Activated T-cell treated with anti-CD3 and anti-CD28 coated beads, Interleukin-2, amount 50 U/mL, for 72 hours (primary cell): ENCODE results near the gene PYGO2. TPM values are rescaled to one million over a fixed set of nuclear protein-coding genes. Genes with fewer than 3 reads are reported as not detected.

Experiments used
- ATAC-seq, 2 donors: fragments of 150-1000 bp; cut with Tn5 transposase; replicated peaks in 1 of 2; 2 replicates each; pipeline ENCODE4 v1.10.0; 2021; ENCODE audit warnings: moderate library complexity in 2 of 2, mild to moderate bottlenecking in 1 of 2
- DNase-seq, 2 donors: peaks; one replicate each; pipeline ENCODE4 v3.0.0; 2021 to 2022; ENCODE audit warnings: mixed read lengths in 1 of 2
- H3K27ac Mint-ChIP-seq: one replicate; pipeline ENCODE4 v1.8.0; 2022; ENCODE audit warnings: mild to moderate bottlenecking, moderate library complexity, mixed read lengths
- H3K27me3 Mint-ChIP-seq: one replicate; pipeline ENCODE4 v1.8.0; 2022; ENCODE audit warnings: low read depth, mixed read lengths
- H3K36me3 Mint-ChIP-seq, 2 donors: one replicate each; pipeline ENCODE4 v1.8.0; 2022; ENCODE audit warnings: mixed read lengths in 2 of 2, mild to moderate bottlenecking in 1 of 2; ENCODE audit not compliant: insufficient read depth in 2 of 2
- H3K4me1 Mint-ChIP-seq: one replicate; pipeline ENCODE4 v1.8.0; 2022; ENCODE audit warnings: low read depth, mixed read lengths
- H3K4me3 Mint-ChIP-seq, 2 donors: one replicate each; pipeline ENCODE4 v1.8.0; 2022; ENCODE audit warnings: mild to moderate bottlenecking in 2 of 2, mixed read lengths in 2 of 2, moderate library complexity in 2 of 2
- H3K9me3 Mint-ChIP-seq, 2 donors: one replicate each; pipeline ENCODE4 v1.8.0; 2022; ENCODE audit warnings: mixed read lengths in 2 of 2
- total RNA-seq, 2 donors: library from RNA; stranded (reverse); gene quantifications; one replicate each; pipeline ENCODE4 v1.2.3, GENCODE V29; 2022

The PYGO2 gene
- total RNA-seq = 10 to 100 TPM; 43.6 to 45.3 TPM

DNA sequence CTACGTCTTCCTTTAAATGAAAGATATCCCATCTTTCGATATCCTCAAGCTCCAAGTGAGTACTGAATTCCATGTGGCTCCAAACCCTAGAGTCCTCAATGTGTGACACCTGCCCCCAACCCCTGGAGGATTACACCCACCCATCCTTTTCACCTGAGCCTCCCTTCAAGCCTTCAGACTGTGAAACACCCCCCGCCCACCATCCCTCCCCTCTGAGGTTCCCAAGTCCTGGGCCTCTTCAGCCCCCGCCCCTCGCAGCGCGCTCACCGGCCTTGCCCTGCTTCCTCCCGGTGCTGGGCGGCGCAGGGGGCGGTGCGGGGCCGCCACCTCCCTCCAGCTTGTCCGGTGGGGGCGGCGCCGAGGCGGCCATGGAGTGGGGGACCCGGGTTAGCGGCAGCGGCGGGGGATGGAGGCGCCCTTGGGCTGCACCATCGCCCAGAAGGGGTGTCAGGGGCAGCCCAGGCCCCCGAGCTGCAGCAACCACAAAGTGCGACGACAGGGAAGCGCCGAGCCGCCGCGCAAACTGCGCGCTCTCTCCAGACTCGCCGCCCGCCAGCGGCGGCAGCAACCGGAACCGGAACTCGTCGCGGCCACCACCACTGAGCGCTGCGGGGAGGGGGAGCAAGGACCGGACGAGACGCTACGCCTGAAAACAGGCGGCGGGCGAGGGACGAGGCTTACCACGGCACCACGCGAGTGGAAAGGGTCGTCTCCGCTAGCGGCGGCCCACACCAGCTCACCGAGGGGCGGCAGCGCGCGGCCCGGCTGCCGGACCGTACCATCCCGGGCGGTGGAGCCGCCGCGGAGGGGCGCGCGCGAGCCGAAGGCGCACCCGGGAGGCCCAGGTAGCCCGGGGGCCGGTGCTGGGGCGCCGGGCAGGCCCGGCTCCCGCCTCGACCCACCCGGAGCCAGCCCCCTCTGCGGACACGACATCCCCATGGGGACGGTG lies at the start of gene PYGO2:
PYGO2 (minus strand) TSS at position 576 of the 949 bp plus-strand sequence; CDS start at position 370, 206 bp downstream.
- peak; percentile 89 to 92 for DNase-seq
- peak within 1 kb of the TSS; percentile 92 for H3K27ac Mint-ChIP-seq
- H3K9me3 Mint-ChIP-seq = no peaks in the 10 kb centered on the region
- peak within 1 kb of the TSS; percentile 92 to 94 for H3K4me3 Mint-ChIP-seq
- peaks cover 2 to 9% of the 10 kb centered on the region in 2 donors for H3K36me3 Mint-ChIP-seq
- peaks cover 52% of the 10 kb centered on the region for H3K4me1 Mint-ChIP-seq
- H3K27me3 Mint-ChIP-seq = no peaks in the 10 kb centered on the region
- ATAC-seq = peak; percentile 91

DNA sequence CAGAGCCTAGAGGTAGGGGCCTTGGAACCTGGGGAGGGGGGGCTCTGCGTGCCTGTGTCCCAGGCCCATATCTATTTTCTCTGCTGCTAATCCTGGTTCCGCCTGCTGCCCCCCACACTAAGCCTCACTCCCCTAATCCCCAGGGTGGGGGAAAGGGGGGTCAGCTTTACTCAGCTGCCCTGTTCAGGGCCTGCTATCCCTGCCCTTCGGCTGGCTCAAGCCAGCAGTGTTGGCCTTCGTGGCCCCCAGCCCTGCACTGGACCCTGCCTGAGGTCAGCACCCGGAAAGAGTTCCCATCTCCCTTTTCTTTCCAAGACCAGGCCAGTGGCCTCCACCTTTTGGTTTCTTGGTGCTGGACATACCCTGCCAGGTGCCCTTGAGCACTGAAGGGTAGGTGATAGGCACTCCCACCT lies 49.4 kb upstream of the PYGO2 start:
- no peaks in the 10 kb centered on the region for H3K27me3 Mint-ChIP-seq
- H3K9me3 Mint-ChIP-seq = no peaks in the 10 kb centered on the region
- peak overlapping the region; percentile 83 for H3K27ac Mint-ChIP-seq
- DNase-seq = no peak
- H3K36me3 Mint-ChIP-seq = peaks cover 8 to 14% of the 10 kb centered on the region in 2 donors
- H3K4me3 Mint-ChIP-seq = peak overlapping the region; percentile 80 to 99
- H3K4me1 Mint-ChIP-seq = peaks cover 80% of the 10 kb centered on the region
- no peak for ATAC-seq

- Mint-ChIP-seq H3K4me3 (peak overlapping the region; percentile 78 to 99), H3K27ac (peak overlapping the region; percentile 78), H3K4me1 (peaks cover 80% of the 10 kb centered on the region), H3K9me3 (no peaks in the 10 kb centered on the region), H3K36me3 (peaks cover 8 to 11% of the 10 kb centered on the region in 2 donors), H3K27me3 (no peaks in the 10 kb centered on the region)
- ATAC-seq (no peak), DNase-seq (no peak)
These were observed 48.8 kb upstream of the PYGO2 start for GRCh38 chr1:155010211-155010918.

DNA sequence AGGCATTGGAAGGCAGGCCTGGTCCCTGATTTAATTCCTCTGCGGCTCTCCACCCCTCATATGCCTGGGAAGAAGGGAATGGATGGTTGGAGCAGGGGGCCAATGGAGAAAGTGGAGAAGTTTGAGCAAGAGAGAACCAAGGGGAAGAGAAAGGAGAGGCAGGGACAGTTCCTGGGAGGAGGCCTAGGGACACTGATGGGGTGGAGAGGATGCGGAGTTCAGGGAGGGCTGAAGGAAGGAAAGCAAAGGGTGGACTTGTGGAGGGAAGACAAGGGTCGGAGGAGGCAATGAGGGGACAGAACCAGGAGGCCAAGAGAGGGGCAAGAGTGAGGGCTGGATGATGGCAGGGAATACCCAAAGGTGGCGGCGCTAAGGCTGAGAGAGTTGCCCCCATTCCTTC lies 48.2 kb upstream of the PYGO2 start:
- no peaks in the 10 kb centered on the region for H3K27me3 Mint-ChIP-seq
- H3K27ac Mint-ChIP-seq = peak overlapping the region; percentile 78
- DNase-seq (no peak), ATAC-seq (no peak)
- peak overlapping the region; percentile 78 to 99 for H3K4me3 Mint-ChIP-seq
- no peaks in the 10 kb centered on the region for H3K9me3 Mint-ChIP-seq
- H3K36me3 Mint-ChIP-seq = peaks cover 8 to 11% of the 10 kb centered on the region in 2 donors
- peaks cover 81% of the 10 kb centered on the region for H3K4me1 Mint-ChIP-seq

- ATAC-seq (no peak), DNase-seq (no peak)
- Mint-ChIP-seq H3K27ac (peak overlapping the region; percentile 78), H3K36me3 (peaks cover 10 to 14% of the 10 kb centered on the region in 2 donors), H3K9me3 (no peaks in the 10 kb centered on the region), H3K27me3 (no peaks in the 10 kb centered on the region), H3K4me1 (peaks cover 81% of the 10 kb centered on the region), H3K4me3 (peak overlapping the region; percentile 78 to 99)
These were observed 47.7 kb upstream of the PYGO2 start for GRCh38 chr1:155009221-155009711.

DNA sequence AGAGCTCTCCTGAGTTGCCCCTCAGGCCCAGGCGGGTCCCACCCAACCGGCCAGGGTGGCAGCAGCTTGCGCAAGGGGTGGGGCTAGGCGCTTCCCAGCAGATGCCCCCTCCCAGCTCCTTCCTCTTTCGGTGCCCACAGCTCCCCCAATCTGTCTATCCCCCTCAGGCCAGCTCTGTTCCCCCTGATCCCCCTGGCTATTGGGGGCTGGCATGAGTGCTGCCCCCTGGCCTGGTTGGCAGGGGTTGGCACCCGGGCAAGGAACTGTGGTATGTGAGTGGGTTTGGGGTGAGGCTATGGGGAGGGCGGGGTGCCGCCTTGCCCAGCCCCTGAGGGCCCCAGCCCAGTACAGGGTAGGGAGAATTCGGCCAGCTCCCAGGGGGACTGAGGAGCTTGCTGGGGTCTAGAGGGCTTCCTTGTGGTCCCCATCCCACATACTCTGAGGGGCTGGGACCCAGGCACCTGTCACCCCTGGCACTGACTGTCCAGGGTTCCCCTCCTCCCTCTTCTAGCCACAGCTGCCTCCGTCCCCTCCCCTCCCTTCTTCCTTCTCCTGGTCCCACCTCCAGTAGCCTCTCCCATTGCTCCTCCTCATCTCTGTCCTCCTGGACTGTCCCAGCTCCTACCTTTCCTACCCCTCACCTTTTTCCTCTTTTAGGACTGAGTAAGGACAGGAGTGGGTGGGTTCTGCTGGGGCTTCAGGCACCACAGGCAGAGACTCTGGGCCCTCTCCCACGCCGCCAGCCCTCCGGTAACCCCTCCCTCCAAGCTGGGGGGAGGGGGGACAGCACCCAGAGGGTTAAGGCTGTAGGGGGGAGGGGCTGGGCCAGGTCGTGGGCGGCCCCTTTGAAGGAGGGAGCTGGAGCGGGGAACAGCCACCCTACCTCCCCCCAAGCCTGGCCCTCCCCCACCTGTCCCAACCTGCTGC lies 46.7 kb upstream of the PYGO2 start:
- H3K4me1 Mint-ChIP-seq = peaks cover 74% of the 10 kb centered on the region
- no peaks in the 10 kb centered on the region for H3K9me3 Mint-ChIP-seq
- H3K27me3 Mint-ChIP-seq = no peaks in the 10 kb centered on the region
- ATAC-seq (peak; percentile 35 to 39), DNase-seq (peak; percentile 75 to 80)
- H3K27ac Mint-ChIP-seq = peak overlapping the region; percentile 88
- H3K4me3 Mint-ChIP-seq = peak overlapping the region; percentile 78 to 99
- peaks cover 14 to 20% of the 10 kb centered on the region in 2 donors for H3K36me3 Mint-ChIP-seq

DNA sequence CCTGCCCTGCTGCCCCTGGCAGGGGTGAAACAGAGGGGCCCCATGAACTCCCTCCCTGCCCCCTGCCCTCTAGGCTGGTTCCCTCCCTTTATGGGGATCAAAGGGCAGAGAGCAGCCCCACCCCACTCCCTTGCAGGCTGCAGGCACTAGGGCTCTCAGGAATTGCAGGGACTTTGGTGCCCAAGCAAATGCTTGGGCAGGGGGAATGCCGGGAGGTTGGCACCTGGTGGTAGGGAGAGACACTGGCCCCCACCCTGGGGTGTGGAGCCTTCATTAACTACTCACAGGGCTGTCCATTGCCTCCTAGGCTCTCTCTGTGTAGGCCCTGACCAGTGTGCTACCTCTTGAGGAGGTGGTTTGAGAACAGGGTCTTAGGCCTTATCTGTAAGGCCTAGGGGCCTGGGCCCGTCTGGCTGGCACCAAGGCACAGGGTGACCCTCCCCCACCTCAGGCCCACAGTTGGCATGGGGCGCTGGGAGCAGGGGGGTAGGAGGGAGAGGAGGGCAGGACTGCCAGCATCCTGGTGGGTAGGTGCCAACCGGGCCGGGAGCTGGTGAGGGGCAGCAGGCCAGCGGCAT lies 45.8 kb upstream of the PYGO2 start:
- DNase-seq (no peak), ATAC-seq (no peak)
- Mint-ChIP-seq H3K9me3 (no peaks in the 10 kb centered on the region), H3K4me3 (peak overlapping the region in 1 of 2 donors; percentile 99), H3K27me3 (no peaks in the 10 kb centered on the region), H3K4me1 (peaks cover 65% of the 10 kb centered on the region), H3K36me3 (peaks cover 15 to 21% of the 10 kb centered on the region in 2 donors), H3K27ac (no peak overlapping the region)

DNA sequence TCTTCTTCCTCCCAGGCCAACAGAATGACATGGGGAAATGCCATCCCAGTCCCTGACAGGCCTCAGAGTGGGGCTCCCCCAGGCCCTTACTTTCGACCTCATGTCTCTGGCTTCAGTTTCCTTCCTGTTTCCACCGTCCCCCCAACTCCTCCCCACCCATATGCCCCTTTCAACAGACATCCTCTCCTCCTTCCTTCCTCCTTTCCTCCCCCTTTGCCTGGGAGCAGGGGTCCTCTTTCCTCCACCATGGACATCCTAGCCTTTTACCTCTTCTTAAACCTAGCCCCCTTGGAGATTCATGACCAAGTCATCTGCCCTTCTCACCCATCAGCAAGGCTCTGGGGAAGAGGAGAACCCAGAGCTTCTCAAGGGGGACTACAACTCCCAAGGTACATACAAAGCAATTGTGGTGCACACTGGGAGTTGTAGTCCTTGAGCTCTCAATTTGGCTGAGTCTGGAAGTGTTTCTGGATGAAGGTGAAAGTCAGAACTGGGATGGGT lies 45.1 kb upstream of the PYGO2 start:
- DNase-seq = peak in 1 of 2 donors; percentile 43
- H3K4me1 Mint-ChIP-seq = peaks cover 59% of the 10 kb centered on the region
- ATAC-seq = peak in 1 of 2 donors; percentile 20
- H3K4me3 Mint-ChIP-seq = peak overlapping the region; percentile 98 to 99
- H3K27ac Mint-ChIP-seq = peak overlapping the region; percentile 98
- no peaks in the 10 kb centered on the region for H3K27me3 Mint-ChIP-seq
- peaks cover 15 to 21% of the 10 kb centered on the region in 2 donors for H3K36me3 Mint-ChIP-seq
- no peaks in the 10 kb centered on the region for H3K9me3 Mint-ChIP-seq

GRCh38 chr1:155005076-155006011 lies 43.8 kb upstream of the PYGO2 start:
- Mint-ChIP-seq H3K27me3 (no peaks in the 10 kb centered on the region), H3K4me1 (peaks cover 51% of the 10 kb centered on the region), H3K9me3 (no peaks in the 10 kb centered on the region), H3K27ac (peak overlapping the region; percentile 99), H3K4me3 (peak overlapping the region; percentile 98 to 99), H3K36me3 (peaks cover 15 to 21% of the 10 kb centered on the region in 2 donors)
- ATAC-seq (no peak), DNase-seq (peak; percentile 35 to 54)

- peaks cover 13 to 16% of the 10 kb centered on the region in 2 donors for H3K36me3 Mint-ChIP-seq
- ATAC-seq (peak in 1 of 2 donors; percentile 2), DNase-seq (peak; percentile 61 to 65)
- peak overlapping the region; percentile 99 for H3K27ac Mint-ChIP-seq
- H3K4me3 Mint-ChIP-seq = peak overlapping the region; percentile 98 to 99
- H3K27me3 Mint-ChIP-seq = no peaks in the 10 kb centered on the region
- peaks cover 49% of the 10 kb centered on the region for H3K4me1 Mint-ChIP-seq
- H3K9me3 Mint-ChIP-seq = no peaks in the 10 kb centered on the region
These were observed 42.9 kb upstream of the PYGO2 start for GRCh38 chr1:155004352-155005075.
